Activated CD8-positive, alpha-beta memory T cell treated with anti-CD3 and anti-CD28 coated beads, Interleukin-2, amount 50 U/mL, for 24 hours (primary cell): Measurements from ENCODE around the gene OLIG1.

ENCODE experiments used
- DNase-seq: peaks from one replicate; pipeline ENCODE4 v3.0.0-alpha.2; 2020; ENCODE audit errors: extremely low read depth

OLIG1 gene

DNA sequence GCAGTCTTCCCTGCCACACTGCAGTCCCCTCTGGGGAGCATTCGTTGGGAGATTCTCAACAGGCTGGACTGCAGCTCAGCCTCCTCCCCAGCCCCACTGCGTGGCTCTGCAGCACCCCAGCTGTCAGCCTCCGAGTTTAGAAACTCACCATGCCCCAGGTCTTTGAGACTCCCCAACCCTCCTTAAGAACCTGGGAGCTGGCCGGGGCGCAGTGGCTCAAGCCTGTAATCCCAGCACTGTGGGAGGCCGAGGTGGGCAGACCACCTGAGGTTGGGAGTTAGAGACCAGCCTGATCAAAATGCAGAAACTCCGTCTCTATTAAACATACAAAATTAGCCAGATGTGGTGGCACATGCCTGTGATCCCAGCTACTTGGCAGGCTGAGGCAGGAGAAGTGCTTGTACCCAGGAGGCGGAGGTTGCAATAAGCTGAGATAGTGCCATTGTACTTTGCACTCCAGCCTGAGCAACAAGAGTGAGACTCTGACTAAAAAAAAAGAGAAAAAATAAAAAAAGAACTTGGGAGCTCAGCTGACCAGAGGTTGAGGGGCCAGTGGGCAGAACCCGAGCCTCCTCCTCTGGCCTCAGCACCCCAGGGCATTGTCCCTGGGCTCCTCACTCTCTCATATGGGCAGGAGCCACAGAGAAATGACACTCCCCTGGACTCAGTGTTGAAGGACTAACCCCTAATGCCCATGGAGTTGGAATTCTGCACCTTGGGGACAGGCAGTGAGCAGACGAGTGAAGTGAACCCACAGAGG is 38.6 kb upstream of the OLIG1 start:
- DNase-seq, result no peak

DNA sequence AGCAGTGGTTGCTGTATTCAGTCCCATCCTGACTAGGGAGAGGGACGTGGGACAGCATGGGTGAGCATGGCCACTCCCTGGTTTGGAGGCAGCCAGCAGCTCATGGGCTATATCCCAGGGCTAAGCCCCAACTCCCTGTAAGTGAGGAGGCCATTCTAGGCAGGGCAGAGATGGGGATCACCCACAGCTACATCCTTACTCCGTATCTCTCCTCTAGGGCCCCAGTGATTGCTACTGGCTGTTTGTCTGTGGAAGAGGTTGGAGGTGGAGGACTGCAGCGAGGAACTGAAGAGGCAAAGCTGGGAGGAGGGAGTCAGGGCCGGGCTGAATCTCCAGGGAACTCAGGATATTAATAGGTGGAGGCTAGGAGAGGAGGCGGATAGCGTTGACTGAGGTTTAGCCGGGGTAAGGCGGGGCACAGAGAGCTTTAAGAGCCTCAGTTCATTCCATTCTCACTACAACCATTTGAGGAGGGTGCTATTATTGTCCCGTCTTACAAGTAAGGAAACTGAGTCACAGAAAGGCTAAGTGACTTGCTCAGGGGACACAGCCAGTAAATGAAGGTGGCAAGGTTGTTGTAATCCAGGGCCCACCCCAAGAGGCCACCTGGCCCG is 37.4 kb upstream of the OLIG1 start:
- no peak for DNase-seq

DNA sequence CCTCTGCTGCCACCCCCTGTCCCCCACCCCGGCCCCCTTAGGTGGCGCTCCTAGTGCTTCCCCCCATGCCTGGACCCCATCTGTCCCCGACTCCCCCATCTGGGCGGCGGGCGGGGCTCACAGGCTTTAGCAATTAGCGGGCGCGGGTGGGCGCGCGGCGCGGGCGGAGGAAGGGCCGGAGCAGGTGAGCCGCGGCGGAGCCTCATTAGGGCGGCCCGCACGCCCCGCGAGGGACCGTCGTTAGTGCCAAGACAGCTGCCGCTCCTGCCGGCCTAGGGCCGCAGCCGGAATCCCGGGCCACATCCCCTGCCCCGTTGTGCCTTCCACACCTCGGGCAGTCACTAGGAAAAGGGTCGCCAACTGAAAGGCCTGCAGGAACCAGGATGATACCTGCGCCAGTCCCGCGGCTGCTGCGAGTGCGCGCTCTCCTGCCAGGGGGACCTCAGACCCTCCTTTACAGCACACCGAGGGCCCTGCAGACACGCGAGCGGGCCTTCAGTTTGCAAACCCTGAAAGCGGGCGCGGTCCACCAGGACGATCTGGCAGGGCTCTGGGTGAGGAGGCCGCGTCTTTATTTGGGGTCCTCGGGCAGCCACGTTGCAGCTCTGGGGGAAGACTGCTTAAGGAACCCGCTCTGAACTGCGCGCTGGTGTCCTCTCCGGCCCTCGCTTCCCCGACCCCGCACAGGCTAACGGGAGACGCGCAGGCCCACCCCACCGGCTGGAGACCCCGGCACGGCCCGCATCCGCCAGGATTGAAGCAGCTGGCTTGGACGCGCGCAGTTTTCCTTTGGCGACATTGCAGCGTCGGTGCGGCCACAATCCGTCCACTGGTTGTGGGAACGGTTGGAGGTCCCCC is 36.6 kb upstream of the OLIG1 start:
- no peak for DNase-seq

GRCh38 chr21:33033961-33034413 is 36.0 kb upstream of the OLIG1 start:
- DNase-seq, result no peak

DNA sequence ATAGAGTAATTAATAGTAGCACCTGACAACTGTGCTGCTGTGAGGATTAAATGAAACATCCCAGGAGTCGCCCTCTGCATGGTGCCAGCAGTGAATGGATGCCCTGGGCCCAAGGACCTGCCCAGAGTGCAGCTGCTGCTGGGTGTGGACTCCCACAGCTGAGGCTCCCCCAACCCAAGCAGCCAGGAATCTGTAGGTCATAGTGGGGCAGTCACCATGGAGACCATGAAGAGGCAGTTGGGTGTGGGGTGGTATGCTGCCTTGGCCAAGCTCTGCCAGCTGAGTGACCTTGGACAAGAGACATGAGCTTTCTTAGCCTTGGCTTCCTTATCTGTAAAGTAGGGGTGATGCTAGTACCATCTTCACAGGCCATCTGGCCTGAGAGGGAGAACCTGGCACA is 34.8 kb upstream of the OLIG1 start:
- no peak for DNase-seq

GRCh38 chr21:33036430-33037162 is 33.3 kb upstream of the OLIG1 start:
- DNase-seq, result no peak

DNA sequence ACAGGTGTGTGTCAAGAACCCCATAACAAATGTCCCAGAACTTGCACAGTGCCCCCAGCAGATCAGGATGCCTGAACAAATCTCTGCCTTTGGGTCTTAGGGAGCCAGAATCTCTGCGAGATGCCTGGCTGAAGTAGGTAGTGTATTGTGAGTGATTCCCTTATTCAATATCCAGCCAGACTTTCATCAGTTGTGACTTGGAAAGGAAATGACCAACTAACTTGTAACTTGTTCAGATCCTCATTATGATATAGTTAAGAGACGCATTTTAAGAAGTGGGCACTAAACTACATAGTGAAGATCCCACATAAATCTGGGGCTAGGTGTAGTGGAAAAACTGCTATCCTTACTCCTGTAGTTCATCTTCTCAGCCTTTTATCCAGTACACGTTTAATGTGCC is 32.4 kb upstream of the OLIG1 start:
- no peak for DNase-seq

GRCh38 chr21:33039536-33039935 is 30.4 kb upstream of the OLIG1 start:
- no peak for DNase-seq

- DNase-seq, result no peak
These were observed 29.7 kb upstream of the OLIG1 start for GRCh38 chr21:33040215-33040614.

- DNase-seq, result no peak
These were observed 28.0 kb upstream of the OLIG1 start for GRCh38 chr21:33041981-33042380.

DNA sequence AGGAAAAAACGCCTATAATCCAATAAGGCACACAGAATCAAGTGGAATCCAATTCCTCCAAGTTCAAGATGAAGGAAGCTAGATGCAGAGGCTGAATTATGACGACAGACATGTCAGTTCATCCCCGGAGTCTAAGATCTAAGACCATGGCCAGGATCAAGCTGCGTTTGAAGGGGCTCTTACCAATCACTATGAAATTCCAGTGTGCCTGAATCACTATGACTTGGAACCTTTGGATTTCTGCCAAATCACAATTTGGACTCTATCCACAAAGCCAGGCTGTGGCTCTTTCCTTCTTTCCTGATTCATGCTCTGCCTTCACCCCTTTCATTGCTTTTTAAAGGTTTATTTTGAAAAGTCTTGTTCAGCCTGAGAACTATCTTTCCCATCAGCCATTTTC is 27.1 kb upstream of the OLIG1 start:
- no peak for DNase-seq

DNA sequence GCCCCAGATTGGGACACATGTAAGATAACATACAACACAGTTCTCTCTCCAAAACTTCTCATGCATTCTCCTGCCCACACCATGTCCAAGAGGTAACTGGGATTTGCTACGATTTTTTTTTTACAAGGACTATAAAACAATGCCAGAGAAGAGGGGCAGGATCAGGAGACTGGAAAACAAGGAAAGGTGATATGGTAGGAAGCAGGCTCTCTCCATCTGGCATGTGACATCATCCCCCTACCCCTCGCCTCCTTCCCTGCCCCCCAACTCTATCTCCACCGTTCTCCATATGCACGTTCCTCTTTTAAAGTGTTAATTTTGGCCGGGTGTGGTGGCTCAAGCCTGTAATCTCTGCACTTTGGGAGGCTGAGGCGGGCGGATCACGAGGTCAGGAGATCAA is 23.5 kb upstream of the OLIG1 start:
- DNase-seq, result no peak

GRCh38 chr21:33047231-33047630 is 22.7 kb upstream of the OLIG1 start:
- no peak for DNase-seq

GRCh38 chr21:33051925-33052324 is 18.0 kb upstream of the OLIG1 start:
- no peak for DNase-seq

- no peak for DNase-seq
These were observed 16.0 kb upstream of the OLIG1 start for GRCh38 chr21:33053951-33054350.

DNA sequence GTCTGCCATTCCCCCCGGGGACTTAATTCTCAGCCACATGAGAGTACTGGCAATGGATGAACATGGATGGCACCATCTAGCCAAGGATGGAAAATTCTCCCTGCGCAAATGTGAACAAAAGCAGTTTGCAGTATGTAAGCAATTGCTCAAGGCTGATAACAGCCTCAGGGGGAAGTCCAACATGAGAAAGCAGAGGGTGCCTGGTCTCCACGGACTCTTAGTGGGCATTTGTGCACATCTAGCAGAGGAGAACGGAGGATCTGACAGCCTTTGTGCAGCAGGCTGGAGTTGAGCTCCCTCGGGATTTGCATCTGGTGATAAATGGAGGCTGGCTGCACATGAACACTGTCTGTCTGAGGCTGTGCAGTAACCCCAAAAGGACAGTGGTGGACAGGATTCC is 13.9 kb upstream of the OLIG1 start:
- DNase-seq, result no peak

- DNase-seq, result no peak
These were observed 12.5 kb upstream of the OLIG1 start for GRCh38 chr21:33057385-33057940.

DNA sequence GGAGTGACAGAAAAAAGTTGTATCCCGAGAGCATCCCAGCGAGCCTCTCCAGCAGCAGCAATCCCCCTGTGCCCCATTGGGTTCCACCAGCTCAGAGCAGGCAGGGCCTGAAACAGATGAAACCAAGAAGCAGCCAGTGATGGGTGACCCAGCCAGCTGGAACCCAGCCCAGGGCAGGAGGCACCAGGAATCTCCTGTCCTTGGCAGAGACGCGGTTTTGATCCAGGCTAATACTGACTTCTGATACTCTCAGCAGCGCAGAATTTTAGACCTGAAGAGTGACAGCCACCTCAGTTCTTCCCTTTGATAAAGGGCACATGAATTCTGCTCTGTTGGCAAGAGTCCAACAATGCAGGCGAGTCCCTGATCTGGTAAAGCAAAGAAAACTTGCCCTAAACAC is 11.4 kb upstream of the OLIG1 start:
- no peak for DNase-seq

DNA sequence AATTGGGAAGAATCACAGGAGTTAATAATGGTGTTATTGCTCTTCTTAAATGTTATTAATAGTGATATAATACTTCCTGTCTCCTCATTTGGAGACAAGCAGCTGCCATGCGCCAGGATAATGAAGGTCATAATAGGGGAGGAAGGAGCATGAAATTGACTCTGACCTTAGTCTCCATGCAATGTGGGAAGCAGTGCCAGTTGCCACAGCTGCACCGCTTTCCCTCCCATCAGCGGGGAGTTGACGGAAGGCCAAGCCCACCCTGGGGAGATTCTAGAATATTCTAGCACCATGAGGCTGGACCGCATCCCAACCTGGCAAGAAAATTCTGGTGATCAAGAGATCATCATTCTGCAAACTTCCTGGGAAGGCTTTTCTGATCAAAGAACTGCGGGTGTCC is 11.0 kb upstream of the OLIG1 start:
- no peak for DNase-seq

- no peak for DNase-seq
These were observed 10.5 kb upstream of the OLIG1 start for GRCh38 chr21:33059380-33059841.

- DNase-seq, result no peak
These were observed 8.7 kb upstream of the OLIG1 start for GRCh38 chr21:33061233-33061632.
